ENCODE results near the gene DSTN. TPM values are rescaled to one million over a fixed set of nuclear protein-coding genes. Genes with fewer than 3 reads are reported as not detected.
A peak's percentile ranks its signal among the peaks of the same experiment; 100 is the strongest.
"Not testable (repeated sequence)": the region's sequence is repeated elsewhere in the genome, so short reads cannot be mapped to it uniquely, and the experiment has no call there.

The DSTN gene
- total RNA-seq, 2 donors from 2014 or later: 42.9 to 45.8 TPM

GRCh38 chr20:17654649-17655285 lies 84.9 kb downstream of the DSTN start:
- H3K4me1 Mint-ChIP-seq: no peaks in the 10 kb centered on the region
- H3K9me3 Mint-ChIP-seq: no peaks in the 10 kb centered on the region
- H3K36me3 Mint-ChIP-seq (ENCODE audit: low read depth): peaks cover 26% of the 10 kb centered on the region
- H3K27me3 Mint-ChIP-seq: no peaks in the 10 kb centered on the region
- H3K27ac Mint-ChIP-seq: no peak overlapping the region
- ATAC-seq (replicated peaks): no peak
- no peak overlapping the region for H3K4me3 Mint-ChIP-seq

- H3K4me1 Mint-ChIP-seq: no peaks in the 10 kb centered on the region
Observed at GRCh38 chr20:17655286-17655651, 85.4 kb downstream of the DSTN start.

DNA sequence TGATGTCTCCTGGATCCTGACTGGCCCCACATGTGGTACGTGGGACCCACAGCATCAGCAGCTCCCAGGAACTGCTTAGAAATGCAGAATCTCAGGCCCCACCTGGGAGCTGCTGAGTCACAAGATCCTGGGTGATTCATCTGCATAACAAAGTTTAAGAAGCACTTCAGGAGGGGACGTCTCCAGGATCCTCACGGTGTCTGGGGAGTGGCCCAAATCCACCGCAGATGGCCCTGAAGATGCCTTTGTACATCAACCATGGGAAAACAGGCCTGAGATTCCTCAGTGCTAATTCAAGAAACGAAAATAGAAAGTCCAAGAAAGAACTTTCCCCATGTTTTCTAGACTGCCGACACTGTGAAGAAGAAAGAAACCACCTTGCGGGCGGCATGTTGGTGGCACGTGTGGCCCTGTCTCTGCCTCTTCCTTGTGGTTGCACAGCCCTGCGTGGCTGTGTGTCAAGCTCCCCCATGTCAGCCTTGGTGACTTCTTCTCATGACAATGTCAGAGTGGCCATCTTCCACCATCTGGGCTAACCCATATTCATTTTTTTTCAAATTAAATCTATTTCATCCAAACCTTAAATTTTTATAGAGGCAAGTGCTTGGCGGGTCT lies 86.1 kb downstream of the DSTN start:
- Mint-ChIP-seq H3K27me3 (no peaks in the 10 kb centered on the region), H3K4me1 (no peaks in the 10 kb centered on the region), H3K27ac (no peak overlapping the region), H3K4me3 (no peak overlapping the region), H3K36me3 (ENCODE audit: low read depth) (peaks cover 32% of the 10 kb centered on the region), H3K9me3 (no peaks in the 10 kb centered on the region)
- ATAC-seq (replicated peaks): peak; percentile 50

More at GRCh38 chr20:17655286-17655651, 85.4 kb downstream of the DSTN start:
- no peak overlapping the region for H3K27ac Mint-ChIP-seq
- H3K27me3 Mint-ChIP-seq: no peaks in the 10 kb centered on the region
- no peak for ATAC-seq (replicated peaks)
- H3K4me3 Mint-ChIP-seq: no peak overlapping the region
- peaks cover 31% of the 10 kb centered on the region for H3K36me3 Mint-ChIP-seq (ENCODE audit: low read depth)
- H3K9me3 Mint-ChIP-seq: no peaks in the 10 kb centered on the region

GRCh38 chr20:17657079-17657825 lies 87.4 kb downstream of the DSTN start:
- Mint-ChIP-seq H3K9me3 (no peaks in the 10 kb centered on the region), H3K36me3 (ENCODE audit: low read depth) (peaks cover 32% of the 10 kb centered on the region), H3K4me3 (no peak overlapping the region), H3K27me3 (no peaks in the 10 kb centered on the region), H3K27ac (no peak overlapping the region), H3K4me1 (peaks cover 2% of the 10 kb centered on the region)
- ATAC-seq (replicated peaks): no peak

DNA sequence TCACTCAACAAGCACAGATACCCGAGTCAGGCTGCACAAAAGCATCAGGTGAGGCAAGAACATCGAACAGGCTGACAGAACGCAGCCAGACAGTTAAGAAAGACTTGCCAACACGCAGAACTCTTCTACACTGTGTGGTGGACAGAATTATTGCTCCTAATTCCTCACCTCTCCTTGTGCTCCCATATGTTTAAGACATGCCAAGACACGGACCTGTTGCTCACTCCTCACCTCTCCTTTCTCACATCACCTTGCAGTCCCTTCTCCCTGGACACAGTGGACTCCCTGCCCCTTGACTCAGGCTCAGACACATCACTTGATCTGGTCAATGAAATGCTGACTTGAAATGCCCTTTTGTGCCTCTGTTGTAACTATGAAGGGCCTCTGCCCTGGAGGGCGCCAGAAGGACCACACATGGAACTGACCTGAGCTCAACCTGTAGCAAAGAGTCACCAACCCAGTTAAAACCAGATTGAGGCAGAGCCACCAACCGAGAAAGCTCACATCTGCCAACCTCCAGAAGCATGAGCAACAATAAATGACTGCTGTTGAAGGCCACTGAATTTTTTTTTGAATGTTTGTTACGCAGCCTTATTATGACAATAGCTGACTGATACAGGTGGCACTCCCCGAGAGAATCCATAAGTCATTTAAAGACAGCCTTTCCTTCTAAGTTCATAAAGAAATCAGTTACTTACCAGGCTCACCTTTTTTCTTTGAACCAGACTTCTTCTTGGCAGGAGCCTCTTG lies 88.2 kb downstream of the DSTN start:
- Mint-ChIP-seq H3K27ac (peak overlapping the region; percentile 20), H3K4me1 (peaks cover 4% of the 10 kb centered on the region), H3K27me3 (no peaks in the 10 kb centered on the region), H3K4me3 (no peak overlapping the region), H3K36me3 (ENCODE audit: low read depth) (peaks cover 32% of the 10 kb centered on the region), H3K9me3 (no peaks in the 10 kb centered on the region)
- ATAC-seq (replicated peaks): no peak

DNA sequence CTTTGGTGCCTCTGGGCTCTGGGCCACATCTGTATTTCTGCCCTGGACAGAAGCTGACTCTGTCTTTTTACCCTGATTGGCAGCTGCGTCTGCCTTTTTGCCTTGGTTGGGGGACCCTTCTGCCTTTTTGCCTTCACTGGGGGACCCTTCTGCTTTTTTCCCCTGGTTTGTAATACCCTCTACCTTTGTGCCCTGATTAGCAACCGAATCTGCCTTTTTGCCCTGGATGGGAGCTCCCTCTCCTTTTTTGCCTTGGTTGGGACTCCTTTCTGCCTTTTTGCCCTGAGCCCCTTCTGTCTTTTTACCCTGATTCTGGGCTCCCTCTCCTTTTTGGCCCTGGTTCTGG lies 88.7 kb downstream of the DSTN start:
- Mint-ChIP-seq H3K4me1 (peaks cover 4% of the 10 kb centered on the region), H3K4me3 (no peak overlapping the region), H3K27me3 (no peaks in the 10 kb centered on the region), H3K36me3 (ENCODE audit: low read depth) (peaks cover 32% of the 10 kb centered on the region), H3K27ac (no peak overlapping the region), H3K9me3 (no peaks in the 10 kb centered on the region)
- ATAC-seq (replicated peaks): no peak

DNA sequence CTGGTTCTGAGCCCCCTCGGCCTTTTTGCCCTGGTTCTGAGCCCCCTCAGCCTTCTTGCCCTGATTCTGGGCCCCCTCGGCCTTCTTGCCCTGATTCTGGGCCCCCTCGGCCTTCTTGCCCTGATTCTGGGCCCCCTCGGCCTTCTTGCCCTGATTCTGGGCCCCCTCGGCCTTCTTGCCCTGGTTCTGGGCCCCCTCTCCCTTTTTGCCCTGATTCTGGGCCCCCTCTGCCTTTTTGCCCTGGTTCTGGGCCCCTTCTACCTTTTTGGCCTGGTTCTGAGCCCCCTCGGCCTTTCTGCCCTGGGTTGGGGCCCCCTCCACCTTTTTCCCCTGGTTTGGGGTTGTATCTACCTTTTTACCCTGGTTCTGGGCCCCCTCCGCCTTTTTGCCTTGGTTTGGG lies 89.5 kb downstream of the DSTN start:
- H3K27me3 Mint-ChIP-seq; H3K4me1 Mint-ChIP-seq; ATAC-seq (replicated peaks); H3K4me3 Mint-ChIP-seq; H3K9me3 Mint-ChIP-seq; H3K27ac Mint-ChIP-seq: not testable (repeated sequence)
- H3K36me3 Mint-ChIP-seq (ENCODE audit: low read depth): peaks cover 32% of the 10 kb centered on the region

Other genes starting within 250 kb of the DSTN start
- under 1 TPM; 0.48 to 0.58 TPM for gene BFSP1, start 38.7 kb upstream of the DSTN start, total RNA-seq
- gene RRBP1, start 112.2 kb downstream of the DSTN start, total RNA-seq: 10 to 100 TPM; 21.6 to 32.5 TPM
- gene BANF2, start 129.9 kb downstream of the DSTN start, total RNA-seq: not detected

Measured in activated T-helper 17 cell treated with anti-CD3 and anti-CD28 coated beads, Interleukin-2, amount 50 U/mL, for 72 hours (primary cell).